ENCODE data around the gene OR5K3.

- TF ChIP-seq CTCF (IDR thresholded peaks at IDR 0.05) = no peak
- TF ChIP-seq EP300 (IDR thresholded peaks at IDR 0.05) = no peak
- no peak for TF ChIP-seq POLR2AphosphoS5 (IDR thresholded peaks at IDR 0.05)
Observed at GRCh38 chr3:98432575-98432974, 42.1 kb downstream of the OR5K3 start.
